H9 (cell line): ENCODE measurements around the gene SEMA3G. TPM values are rescaled to one million over a fixed set of nuclear protein-coding genes. Genes with fewer than 3 reads are reported as not detected.

Experiments used
- DNase-seq: peaks from one replicate; pipeline ENCODE4 v3.0.0-alpha.2; 2017
- H2AFZ ChIP-seq: one replicate; pipeline ENCODE4 v1.6.1; 2013; ENCODE audit warnings: mild to moderate bottlenecking, low read length, control low read depth, moderate library complexity
- H2AK5ac ChIP-seq: 2 replicates; pipeline ENCODE4 v1.6.1; 2013; ENCODE audit warnings: low read length, control low read depth, mixed read lengths; ENCODE audit not compliant: insufficient read length
- H2BK120ac ChIP-seq: one replicate; pipeline ENCODE4 v1.6.1; 2013; ENCODE audit warnings: low read depth, mild to moderate bottlenecking, low read length, control low read depth, inconsistent platforms; ENCODE audit not compliant: poor library complexity, severe bottlenecking
- H2BK12ac ChIP-seq: 2 replicates; pipeline ENCODE4 v1.6.1; 2013; ENCODE audit warnings: low read length, control low read depth, mixed read lengths, low read depth; ENCODE audit not compliant: insufficient read length
- H2BK15ac ChIP-seq: 2 replicates; pipeline ENCODE4 v1.6.1; 2013; ENCODE audit warnings: low read depth, low read length, control low read depth
- H2BK20ac ChIP-seq: one replicate; pipeline ENCODE4 v1.6.1; 2013; ENCODE audit warnings: low read depth, mild to moderate bottlenecking, low read length, control low read depth, inconsistent platforms; ENCODE audit not compliant: poor library complexity, severe bottlenecking
- H2BK5ac ChIP-seq: 2 replicates; pipeline ENCODE4 v1.6.1; 2013; ENCODE audit warnings: low read length, control low read depth, mixed read lengths; ENCODE audit not compliant: insufficient read length
- H3K14ac ChIP-seq: 2 replicates; pipeline ENCODE4 v1.6.1; 2013; ENCODE audit warnings: low read length, control low read depth; ENCODE audit not compliant: insufficient read depth
- H3K18ac ChIP-seq: 2 replicates; pipeline ENCODE4 v1.6.1; 2013; ENCODE audit warnings: low read depth, mild to moderate bottlenecking, mixed read lengths, low read length, control low read depth; ENCODE audit not compliant: insufficient read length
- H3K23ac ChIP-seq: 2 replicates; pipeline ENCODE4 v1.6.1; 2013; ENCODE audit warnings: low read length, control low read depth, mixed read lengths, low read depth; ENCODE audit not compliant: insufficient read length
- H3K23me2 ChIP-seq: 2 replicates; pipeline ENCODE4 v1.6.1; 2013; ENCODE audit warnings: low read depth, mild to moderate bottlenecking, mixed read lengths, low read length, control low read depth; ENCODE audit not compliant: insufficient read length, poor library complexity, severe bottlenecking
- H3K27ac ChIP-seq: 2 replicates; pipeline ENCODE4 v1.5.1; 2013; ENCODE audit warnings: low read length, control low read depth, mixed read lengths, low read depth; ENCODE audit not compliant: insufficient read length
- H3K27me3 ChIP-seq: 2 replicates; pipeline ENCODE4 v1.6.1; 2013; ENCODE audit warnings: low read length, control low read depth, inconsistent platforms; ENCODE audit not compliant: insufficient read depth
- H3K4ac ChIP-seq: 2 replicates; pipeline ENCODE4 v1.6.1; 2013; ENCODE audit warnings: low read depth, mild to moderate bottlenecking, control low read depth, inconsistent platforms, low read length, moderate library complexity
- H3K4me1 ChIP-seq: 2 replicates; pipeline ENCODE4 v1.6.1; 2013; ENCODE audit warnings: low read length, control low read depth, inconsistent platforms; ENCODE audit not compliant: insufficient read depth
- H3K4me2 ChIP-seq: 2 replicates; pipeline ENCODE4 v1.6.1; 2013; ENCODE audit warnings: low read length, control low read depth, mixed read lengths; ENCODE audit not compliant: insufficient read length, insufficient read depth
- H3K56ac ChIP-seq: 2 replicates; pipeline ENCODE4 v1.6.1; 2013; ENCODE audit warnings: low read depth, mild to moderate bottlenecking, mixed read lengths, low read length, control low read depth; ENCODE audit not compliant: insufficient read length
- H3K79me1 ChIP-seq: 2 replicates; pipeline ENCODE4 v1.6.1; 2013; ENCODE audit warnings: low read depth, mild to moderate bottlenecking, moderate library complexity, low read length, control low read depth, inconsistent platforms; ENCODE audit not compliant: insufficient read depth, poor library complexity, severe bottlenecking
- H3K79me2 ChIP-seq: 2 replicates; pipeline ENCODE4 v1.6.1; 2013; ENCODE audit warnings: low read length, control low read depth, inconsistent platforms; ENCODE audit not compliant: insufficient read depth
- H3K9ac ChIP-seq: 2 replicates; pipeline ENCODE4 v1.6.1; 2013; ENCODE audit warnings: low read length, control low read depth, mixed read lengths; ENCODE audit not compliant: insufficient read length; ENCODE audit errors: extremely low read depth
- H3K9me3 ChIP-seq: one replicate; pipeline ENCODE4 v1.6.1; 2013; ENCODE audit warnings: low read depth, low read length, inconsistent platforms; ENCODE audit not compliant: control insufficient read depth
- H3T11ph ChIP-seq: one replicate; pipeline ENCODE4 v1.6.1; 2013; ENCODE audit warnings: mild to moderate bottlenecking, low read length, control low read depth, inconsistent platforms
- H4K20me1 ChIP-seq: one replicate; pipeline ENCODE4 v1.6.1; 2013; ENCODE audit not compliant: control insufficient read depth, insufficient read length, insufficient read depth
- H4K5ac ChIP-seq: 2 replicates; pipeline ENCODE4 v1.6.1; 2013; ENCODE audit warnings: low read depth, mild to moderate bottlenecking, mixed read lengths, low read length, control low read depth; ENCODE audit not compliant: insufficient read length
- H4K8ac ChIP-seq: replicated peaks from 2 replicates; pipeline ENCODE4 v1.6.1; 2013; ENCODE audit warnings: low read length, control low read depth, mixed read lengths, low read depth; ENCODE audit not compliant: insufficient read length
- H4K91ac ChIP-seq: 2 replicates; pipeline ENCODE4 v1.6.1; 2013; ENCODE audit warnings: low read depth, mild to moderate bottlenecking, moderate library complexity, mixed read lengths, low read length, control low read depth; ENCODE audit not compliant: insufficient read length
- H3K27ac Mint-ChIP-seq, 3 experiments: 2 replicates in 2 of 3; 3 replicates in 1 of 3; pipeline ENCODE4 v1.8.0; 2020 to 2021; ENCODE audit warnings: mixed read lengths in 3 of 3, mild to moderate bottlenecking in 1 of 3, moderate library complexity in 1 of 3
- H3K27me3 Mint-ChIP-seq: 2 replicates; pipeline ENCODE4 v1.8.0; 2021; ENCODE audit warnings: low read depth, mild to moderate bottlenecking, moderate library complexity, mixed read lengths
- H3K36me3 Mint-ChIP-seq, 3 experiments: 2 replicates in 2 of 3; 3 replicates in 1 of 3; pipeline ENCODE4 v1.8.0; 2020 to 2021; ENCODE audit warnings: low read depth in 3 of 3, mixed read lengths in 3 of 3; ENCODE audit not compliant: insufficient read depth in 1 of 3
- H3K4me1 Mint-ChIP-seq, 2 experiments: 2 replicates each; pipeline ENCODE4 v1.8.0; 2020; ENCODE audit warnings: mixed read lengths in 2 of 2
- H3K4me3 Mint-ChIP-seq, 2 experiments: 2 replicates in 1 of 2; 3 replicates in 1 of 2; pipeline ENCODE4 v1.8.0; 2020 to 2021; ENCODE audit warnings: mild to moderate bottlenecking in 2 of 2, mixed read lengths in 2 of 2, moderate library complexity in 1 of 2
- H3K9me3 Mint-ChIP-seq, 2 experiments: 2 replicates in 1 of 2; 3 replicates in 1 of 2; pipeline ENCODE4 v1.8.0; 2020; ENCODE audit warnings: mild to moderate bottlenecking in 2 of 2, mixed read lengths in 2 of 2, moderate library complexity in 1 of 2
- WGBS: extraction: QIAGEN DNeasy Blood & Tissue Kit; methylation state at CpG from one replicate; pipeline ENCODE4 v1.1.7; 2013; ENCODE audit warnings: missing lambda C conversion rate, low lambda C conversion rate, mixed read lengths; ENCODE audit not compliant: insufficient read length; ENCODE audit errors: extremely low coverage; 5-methylcytosine and 5-hydroxymethylcytosine counted together
- total RNA-seq: library from RNA; stranded (reverse); gene quantifications from 2 replicates; pipeline ENCODE4 v1.2.1, GENCODE V29; 2021
- TF ChIP-seq, protein P1 (sequence below): fragments of 200-600 bp; sonication (generic); conservative IDR thresholded peaks from 3 replicates; pipeline ENCODE4 v1.8.0; 2021; ENCODE audit warnings: antibody characterized with exemption, mild to moderate bottlenecking

SEMA3G gene
- total RNA-seq, 1 experiment from 2014 or later: 2.4 TPM

DNA sequence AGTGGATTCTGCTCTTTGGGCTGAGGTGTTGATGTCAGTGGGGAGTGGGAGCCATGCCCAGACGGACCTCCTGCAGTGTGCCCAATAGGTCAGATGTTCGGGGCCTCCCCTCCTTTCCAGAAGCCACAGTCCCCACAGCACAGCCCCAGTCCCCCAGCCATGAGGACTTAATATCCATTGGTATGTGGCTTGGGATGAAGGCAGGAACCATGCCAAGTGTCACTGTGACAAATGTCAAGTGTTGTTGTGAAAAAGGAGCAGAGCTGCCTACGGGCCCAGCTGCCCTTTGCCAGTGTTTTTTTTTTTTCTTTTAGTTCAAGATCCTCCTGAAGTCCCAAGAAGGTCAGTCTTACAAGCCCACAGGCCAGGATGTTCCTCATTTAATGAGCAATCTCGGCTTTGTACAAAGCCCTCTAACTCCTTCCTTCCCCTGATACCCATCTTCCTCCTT is 12.2 kb downstream of the SEMA3G start:
- no peak overlapping the region for H3K4me2 ChIP-seq
- H3K4ac ChIP-seq: no peak overlapping the region
- H2BK120ac ChIP-seq: no peak overlapping the region
- peaks cover 2% of the 10 kb centered on the region; the same call in 1 of the 2 replicates for H3K27me3 Mint-ChIP-seq
- H3K14ac ChIP-seq: no peak overlapping the region
- no peak overlapping the region for H2AFZ ChIP-seq
- H3K27ac ChIP-seq: no peak overlapping the region
- H3K9me3 ChIP-seq: no peaks in the 10 kb centered on the region
- H3K23ac ChIP-seq: no peak overlapping the region
- H3K4me1 Mint-ChIP-seq: peaks cover 14 to 30% of the 10 kb centered on the region in 2 experiments
- no peak overlapping the region for H3K18ac ChIP-seq
- no peaks in the 10 kb centered on the region for H3K36me3 Mint-ChIP-seq
- no peak overlapping the region for H4K91ac ChIP-seq
- H3K9ac ChIP-seq: no peak overlapping the region
- H3K27ac Mint-ChIP-seq: peak overlapping the region in 1 of 3 experiments; percentile 23; a peak in 1 of 7 replicates
- no peaks in the 10 kb centered on the region for H3K9me3 Mint-ChIP-seq
- DNase-seq: no peak
- H3K79me1 ChIP-seq: no peaks in the 10 kb centered on the region
- H4K20me1 ChIP-seq: no peaks in the 10 kb centered on the region
- TF ChIP-seq, protein P1, sequence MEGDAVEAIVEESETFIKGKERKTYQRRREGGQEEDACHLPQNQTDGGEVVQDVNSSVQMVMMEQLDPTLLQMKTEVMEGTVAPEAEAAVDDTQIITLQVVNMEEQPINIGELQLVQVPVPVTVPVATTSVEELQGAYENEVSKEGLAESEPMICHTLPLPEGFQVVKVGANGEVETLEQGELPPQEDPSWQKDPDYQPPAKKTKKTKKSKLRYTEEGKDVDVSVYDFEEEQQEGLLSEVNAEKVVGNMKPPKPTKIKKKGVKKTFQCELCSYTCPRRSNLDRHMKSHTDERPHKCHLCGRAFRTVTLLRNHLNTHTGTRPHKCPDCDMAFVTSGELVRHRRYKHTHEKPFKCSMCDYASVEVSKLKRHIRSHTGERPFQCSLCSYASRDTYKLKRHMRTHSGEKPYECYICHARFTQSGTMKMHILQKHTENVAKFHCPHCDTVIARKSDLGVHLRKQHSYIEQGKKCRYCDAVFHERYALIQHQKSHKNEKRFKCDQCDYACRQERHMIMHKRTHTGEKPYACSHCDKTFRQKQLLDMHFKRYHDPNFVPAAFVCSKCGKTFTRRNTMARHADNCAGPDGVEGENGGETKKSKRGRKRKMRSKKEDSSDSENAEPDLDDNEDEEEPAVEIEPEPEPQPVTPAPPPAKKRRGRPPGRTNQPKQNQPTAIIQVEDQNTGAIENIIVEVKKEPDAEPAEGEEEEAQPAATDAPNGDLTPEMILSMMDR: no peak
- H3K27me3 ChIP-seq: no peaks in the 10 kb centered on the region
- WGBS: no CpG with 5 or more reads among the region's 4 CpGs
- H3T11ph ChIP-seq: no peak overlapping the region
- H2BK12ac ChIP-seq: no peak overlapping the region
- no peaks in the 10 kb centered on the region for H3K79me2 ChIP-seq
- no peak overlapping the region for H2BK15ac ChIP-seq
- H4K5ac ChIP-seq: no peak overlapping the region
- H3K4me3 Mint-ChIP-seq: no peak overlapping the region
- H3K56ac ChIP-seq: no peak overlapping the region
- H2AK5ac ChIP-seq: no peak overlapping the region
- H3K23me2 ChIP-seq: no peaks in the 10 kb centered on the region
- H2BK20ac ChIP-seq: no peak overlapping the region
- H4K8ac ChIP-seq: no peak overlapping the region
- H2BK5ac ChIP-seq: no peak overlapping the region
- no peaks in the 10 kb centered on the region for H3K4me1 ChIP-seq
